SK-N-SH treated with all-trans-retinoic acid at 6 μM for 48 hours (cell line): ENCODE results near the gene ITGA8.

Experiments
- ATAC-seq: fragments of 200-7000 bp; cut with Tn5 transposase; 3 replicates; pipeline ENCODE4 v1.9.1; 2020; ENCODE audit warnings: mild to moderate bottlenecking, moderate library complexity
- ARNTL ChIP-seq: fragments of 450-650 bp; formaldehyde crosslinking; IDR thresholded peaks from 2 replicates; pipeline ENCODE4 v1.5.0; 2020; ENCODE audit warnings: low read depth, mild to moderate bottlenecking, moderate library complexity, borderline replicate concordance
- BACH2 ChIP-seq: fragments of 250-450 bp; sonication (Bioruptor Pico); IDR thresholded peaks from 2 replicates; pipeline ENCODE4 v1.9.0; 2021; ENCODE audit warnings: mild to moderate bottlenecking, borderline replicate concordance
- CSDC2 ChIP-seq: fragments of 250-450 bp; sonication (Bioruptor Pico); IDR thresholded peaks from 2 replicates; pipeline ENCODE4 v1.5.0; 2020; ENCODE audit warnings: mild to moderate bottlenecking, moderate library complexity
- CSRNP3 ChIP-seq: fragments of 250-450 bp; sonication (Bioruptor Pico); IDR thresholded peaks from 2 replicates; pipeline ENCODE4 v1.5.1; 2021; ENCODE audit warnings: mild to moderate bottlenecking, moderate library complexity
- ESRRG ChIP-seq: fragments of 250-450 bp; sonication (Bioruptor Pico); IDR thresholded peaks from 2 replicates; pipeline ENCODE4 v1.6.1; 2021; ENCODE audit warnings: mild to moderate bottlenecking
- GLIS3 ChIP-seq: fragments of 250-450 bp; sonication (Bioruptor Pico); IDR thresholded peaks from 2 replicates; pipeline ENCODE4 v1.5.0; 2020; ENCODE audit warnings: mild to moderate bottlenecking, moderate library complexity
- ISL1 ChIP-seq: fragments of 250-450 bp; sonication (Bioruptor Pico); IDR thresholded peaks from 2 replicates; pipeline ENCODE4 v2.1.2; 2022; ENCODE audit warnings: mild to moderate bottlenecking, moderate library complexity
- OSR1 ChIP-seq: fragments of 250-450 bp; sonication (Bioruptor Pico); IDR thresholded peaks from 2 replicates; pipeline ENCODE4 v1.8.0; 2022; ENCODE audit warnings: moderate library complexity, mild to moderate bottlenecking, inconsistent platforms
- POU6F1 ChIP-seq: fragments of 250-450 bp; sonication (Bioruptor Pico); IDR thresholded peaks from 2 replicates; pipeline ENCODE4 v1.8.0; 2021; ENCODE audit warnings: low read depth, mild to moderate bottlenecking, moderate library complexity, borderline replicate concordance
- PPARA ChIP-seq: fragments of 250-450 bp; sonication (Bioruptor Pico); IDR thresholded peaks from 2 replicates; pipeline ENCODE4 v1.5.0; 2020; ENCODE audit warnings: mild to moderate bottlenecking, borderline replicate concordance
- RARB ChIP-seq: fragments of 250-450 bp; sonication (Bioruptor Pico); IDR thresholded peaks from 2 replicates; pipeline ENCODE4 v1.8.0; 2021; ENCODE audit warnings: mild to moderate bottlenecking, moderate library complexity
- SNAI2 ChIP-seq: fragments of 250-450 bp; sonication (Bioruptor Pico); IDR thresholded peaks from 2 replicates; pipeline ENCODE4 v1.5.0; 2020; ENCODE audit warnings: mild to moderate bottlenecking, moderate library complexity
- TCF4 ChIP-seq: fragments of 250-450 bp; sonication (Bioruptor Pico); IDR thresholded peaks from 2 replicates; pipeline ENCODE4 v1.8.0; 2021; ENCODE audit warnings: mild to moderate bottlenecking, moderate library complexity, borderline replicate concordance
- TOX ChIP-seq: fragments of 250-450 bp; sonication (Bioruptor Pico); IDR thresholded peaks from 2 replicates; pipeline ENCODE4 v1.8.0; 2021; ENCODE audit warnings: mild to moderate bottlenecking, moderate library complexity, borderline replicate concordance
- ZC3H10 ChIP-seq: fragments of 250-450 bp; sonication (Bioruptor Pico); IDR thresholded peaks from 2 replicates; pipeline ENCODE4 v1.5.1; 2021; ENCODE audit warnings: mild to moderate bottlenecking, moderate library complexity
- ZFP3 ChIP-seq: fragments of 250-450 bp; sonication (Bioruptor Pico); IDR thresholded peaks from 2 replicates; pipeline ENCODE4 v1.5.0; 2020; ENCODE audit warnings: mild to moderate bottlenecking, moderate library complexity
- ZFP30 ChIP-seq: fragments of 450-650 bp; formaldehyde crosslinking; IDR thresholded peaks from 2 replicates; pipeline ENCODE4 v1.5.0; 2022; ENCODE audit warnings: mild to moderate bottlenecking, moderate library complexity
- ZNF565 ChIP-seq: fragments of 450-650 bp; formaldehyde crosslinking; conservative IDR thresholded peaks from 2 replicates; pipeline ENCODE4 v1.5.0; 2020; ENCODE audit warnings: low read depth, mild to moderate bottlenecking, moderate library complexity
- ZNF70 ChIP-seq: fragments of 450-650 bp; formaldehyde crosslinking; IDR thresholded peaks from 2 replicates; pipeline ENCODE4 v1.5.0; 2020; ENCODE audit warnings: mild to moderate bottlenecking, moderate library complexity
- TF ChIP-seq, protein P1 (sequence below): fragments of 250-450 bp; sonication (Bioruptor Pico); IDR thresholded peaks from 2 replicates; pipeline ENCODE4 v1.5.1; 2020; ENCODE audit warnings: low read depth, mild to moderate bottlenecking, moderate library complexity
- TF ChIP-seq, protein P2 (sequence below): fragments of 250-450 bp; sonication (Bioruptor Pico); IDR thresholded peaks from 2 replicates; pipeline ENCODE4 v1.8.0; 2020; ENCODE audit warnings: mild to moderate bottlenecking, moderate library complexity, borderline replicate concordance
- TF ChIP-seq, protein P3 (sequence below): fragments of 250-450 bp; sonication (Bioruptor Pico); IDR thresholded peaks from 2 replicates; pipeline ENCODE4 v1.5.0; 2020; ENCODE audit warnings: mild to moderate bottlenecking, moderate library complexity

Gene ITGA8

DNA sequence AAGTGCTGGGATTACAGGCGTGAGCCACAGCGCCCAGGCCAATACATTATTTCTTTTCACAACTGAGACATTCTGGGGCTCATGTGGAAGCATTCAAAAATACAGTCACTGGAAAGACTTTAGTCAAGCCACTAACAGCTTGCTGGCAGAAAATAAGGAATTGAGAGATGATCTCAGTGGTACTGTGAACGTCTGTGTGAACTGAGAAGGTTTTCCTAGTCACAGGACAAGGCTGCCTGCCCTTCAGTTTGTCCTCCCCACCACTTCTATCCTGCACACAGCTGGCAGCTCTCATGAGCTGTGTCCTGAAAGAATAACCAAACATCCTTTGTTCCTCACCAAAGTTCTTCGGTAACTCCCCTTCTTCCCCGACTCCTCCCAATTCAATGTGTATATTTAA is 31.3 kb upstream of the ITGA8 start:
- no peak for TF ChIP-seq CSRNP3 (CRISPR knock-in tag)
- TF ChIP-seq OSR1 (CRISPR knock-in tag) = no peak

DNA sequence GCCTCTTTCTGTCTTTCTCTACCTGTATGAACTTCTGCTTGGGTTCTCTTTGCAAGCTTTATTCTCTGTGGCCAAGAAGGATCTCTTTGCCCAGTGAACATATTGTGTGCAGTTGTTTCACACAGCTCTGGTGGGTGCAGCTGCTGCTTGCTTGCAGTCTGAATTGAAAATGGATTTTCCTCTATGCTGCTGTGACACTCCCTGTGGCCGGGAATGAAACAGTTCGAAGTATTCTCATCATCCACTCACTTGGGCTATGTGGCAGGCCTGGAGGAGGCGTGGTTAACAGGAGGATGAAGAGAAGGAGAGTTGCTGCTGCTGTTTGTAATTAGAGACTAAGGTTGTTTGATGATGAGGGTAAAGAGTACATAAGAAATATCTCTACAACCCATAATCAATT is 28.4 kb upstream of the ITGA8 start:
- TF ChIP-seq RARB (CRISPR knock-in tag) = no peak
- TF ChIP-seq SNAI2 (CRISPR knock-in tag) = no peak
- no peak for TF ChIP-seq ARNTL (CRISPR knock-in tag)
- no peak for TF ChIP-seq ESRRG (CRISPR knock-in tag)
- TF ChIP-seq ZNF70 (CRISPR knock-in tag) = no peak
- no peak for TF ChIP-seq ZNF565 (CRISPR knock-in tag)
- no peak for TF ChIP-seq PPARA
- no peak for TF ChIP-seq CSDC2 (CRISPR knock-in tag)
- no peak for TF ChIP-seq TCF4 (CRISPR knock-in tag)
- ATAC-seq = 0 out of 3 replicates have a peak, but pooled peaks have one; percentile 39

More for the DNA sequence above, 31.3 kb upstream of the ITGA8 start:
- no peak for ATAC-seq

DNA sequence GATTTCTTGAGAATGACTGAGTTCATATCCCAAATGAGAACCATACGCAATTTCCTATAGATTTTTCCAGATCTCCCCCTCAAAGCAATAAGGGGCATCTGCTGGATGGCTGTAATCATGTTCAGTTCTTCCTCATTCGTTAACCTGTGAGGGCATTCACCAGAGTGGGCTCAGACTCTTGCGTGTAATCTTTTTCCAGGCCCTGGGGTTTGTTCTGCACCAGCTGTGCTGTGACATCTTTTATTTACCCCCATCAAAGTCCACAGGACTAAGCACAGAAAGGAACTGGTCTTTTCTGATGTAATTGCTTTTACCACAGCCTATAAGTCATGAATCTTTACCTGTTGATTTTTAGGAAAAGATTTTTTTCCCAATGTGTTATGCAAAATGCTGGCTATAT is 27.9 kb upstream of the ITGA8 start:
- TF ChIP-seq ZNF565 (CRISPR knock-in tag) (no peak), ZC3H10 (CRISPR knock-in tag) (no peak), ZFP30 (CRISPR knock-in tag) (no peak), CSDC2 (CRISPR knock-in tag) (no peak), PPARA (no peak), ARNTL (CRISPR knock-in tag) (no peak), TCF4 (CRISPR knock-in tag) (no peak), RARB (CRISPR knock-in tag) (no peak), ISL1 (CRISPR knock-in tag) (no peak), ZFP3 (CRISPR knock-in tag) (no peak), TOX (CRISPR knock-in tag) (no peak), OSR1 (CRISPR knock-in tag) (no peak), POU6F1 (CRISPR knock-in tag) (no peak), GLIS3 (CRISPR knock-in tag) (no peak), ESRRG (CRISPR knock-in tag) (no peak), SNAI2 (CRISPR knock-in tag) (no peak), BACH2 (CRISPR knock-in tag) (no peak)
- TF ChIP-seq, protein P1, sequence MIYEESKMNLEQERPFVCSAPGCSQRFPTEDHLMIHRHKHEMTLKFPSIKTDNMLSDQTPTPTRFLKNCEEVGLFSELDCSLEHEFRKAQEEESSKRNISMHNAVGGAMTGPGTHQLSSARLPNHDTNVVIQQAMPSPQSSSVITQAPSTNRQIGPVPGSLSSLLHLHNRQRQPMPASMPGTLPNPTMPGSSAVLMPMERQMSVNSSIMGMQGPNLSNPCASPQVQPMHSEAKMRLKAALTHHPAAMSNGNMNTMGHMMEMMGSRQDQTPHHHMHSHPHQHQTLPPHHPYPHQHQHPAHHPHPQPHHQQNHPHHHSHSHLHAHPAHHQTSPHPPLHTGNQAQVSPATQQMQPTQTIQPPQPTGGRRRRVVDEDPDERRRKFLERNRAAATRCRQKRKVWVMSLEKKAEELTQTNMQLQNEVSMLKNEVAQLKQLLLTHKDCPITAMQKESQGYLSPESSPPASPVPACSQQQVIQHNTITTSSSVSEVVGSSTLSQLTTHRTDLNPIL = no peak
- TF ChIP-seq, protein P2, sequence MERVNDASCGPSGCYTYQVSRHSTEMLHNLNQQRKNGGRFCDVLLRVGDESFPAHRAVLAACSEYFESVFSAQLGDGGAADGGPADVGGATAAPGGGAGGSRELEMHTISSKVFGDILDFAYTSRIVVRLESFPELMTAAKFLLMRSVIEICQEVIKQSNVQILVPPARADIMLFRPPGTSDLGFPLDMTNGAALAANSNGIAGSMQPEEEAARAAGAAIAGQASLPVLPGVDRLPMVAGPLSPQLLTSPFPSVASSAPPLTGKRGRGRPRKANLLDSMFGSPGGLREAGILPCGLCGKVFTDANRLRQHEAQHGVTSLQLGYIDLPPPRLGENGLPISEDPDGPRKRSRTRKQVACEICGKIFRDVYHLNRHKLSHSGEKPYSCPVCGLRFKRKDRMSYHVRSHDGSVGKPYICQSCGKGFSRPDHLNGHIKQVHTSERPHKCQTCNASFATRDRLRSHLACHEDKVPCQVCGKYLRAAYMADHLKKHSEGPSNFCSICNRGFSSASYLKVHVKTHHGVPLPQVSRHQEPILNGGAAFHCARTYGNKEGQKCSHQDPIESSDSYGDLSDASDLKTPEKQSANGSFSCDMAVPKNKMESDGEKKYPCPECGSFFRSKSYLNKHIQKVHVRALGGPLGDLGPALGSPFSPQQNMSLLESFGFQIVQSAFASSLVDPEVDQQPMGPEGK (CRISPR knock-in tag) = no peak
- ATAC-seq = no peak

DNA sequence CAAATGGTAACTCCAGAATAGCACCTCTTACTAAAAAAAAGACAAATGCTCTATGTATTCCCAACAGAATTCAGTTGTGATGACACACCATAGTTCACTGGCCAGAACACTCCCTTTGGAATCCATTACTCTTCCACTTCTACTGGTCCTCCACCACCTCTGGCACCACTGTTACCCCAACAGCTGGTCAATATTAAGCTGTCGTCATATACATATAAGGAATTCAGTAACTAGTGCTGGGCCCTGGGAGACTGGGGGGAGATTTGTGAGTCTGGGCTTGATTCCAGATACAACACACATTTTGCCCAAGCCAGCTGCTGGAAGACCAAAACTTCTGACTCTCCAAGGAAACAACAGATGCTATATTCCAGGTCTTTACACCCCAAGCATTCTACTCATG is 26.0 kb upstream of the ITGA8 start:
- ATAC-seq = no peak

More for the DNA sequence above, 26.0 kb upstream of the ITGA8 start:
- TF ChIP-seq ZNF565 (CRISPR knock-in tag) (no peak), CSRNP3 (CRISPR knock-in tag) (no peak), GLIS3 (CRISPR knock-in tag) (no peak), SNAI2 (CRISPR knock-in tag) (no peak), PPARA (no peak), RARB (CRISPR knock-in tag) (no peak), ISL1 (CRISPR knock-in tag) (no peak), ZFP30 (CRISPR knock-in tag) (no peak), ARNTL (CRISPR knock-in tag) (no peak), CSDC2 (CRISPR knock-in tag) (no peak), TOX (CRISPR knock-in tag) (no peak), OSR1 (CRISPR knock-in tag) (no peak)
- TF ChIP-seq, protein P3, sequence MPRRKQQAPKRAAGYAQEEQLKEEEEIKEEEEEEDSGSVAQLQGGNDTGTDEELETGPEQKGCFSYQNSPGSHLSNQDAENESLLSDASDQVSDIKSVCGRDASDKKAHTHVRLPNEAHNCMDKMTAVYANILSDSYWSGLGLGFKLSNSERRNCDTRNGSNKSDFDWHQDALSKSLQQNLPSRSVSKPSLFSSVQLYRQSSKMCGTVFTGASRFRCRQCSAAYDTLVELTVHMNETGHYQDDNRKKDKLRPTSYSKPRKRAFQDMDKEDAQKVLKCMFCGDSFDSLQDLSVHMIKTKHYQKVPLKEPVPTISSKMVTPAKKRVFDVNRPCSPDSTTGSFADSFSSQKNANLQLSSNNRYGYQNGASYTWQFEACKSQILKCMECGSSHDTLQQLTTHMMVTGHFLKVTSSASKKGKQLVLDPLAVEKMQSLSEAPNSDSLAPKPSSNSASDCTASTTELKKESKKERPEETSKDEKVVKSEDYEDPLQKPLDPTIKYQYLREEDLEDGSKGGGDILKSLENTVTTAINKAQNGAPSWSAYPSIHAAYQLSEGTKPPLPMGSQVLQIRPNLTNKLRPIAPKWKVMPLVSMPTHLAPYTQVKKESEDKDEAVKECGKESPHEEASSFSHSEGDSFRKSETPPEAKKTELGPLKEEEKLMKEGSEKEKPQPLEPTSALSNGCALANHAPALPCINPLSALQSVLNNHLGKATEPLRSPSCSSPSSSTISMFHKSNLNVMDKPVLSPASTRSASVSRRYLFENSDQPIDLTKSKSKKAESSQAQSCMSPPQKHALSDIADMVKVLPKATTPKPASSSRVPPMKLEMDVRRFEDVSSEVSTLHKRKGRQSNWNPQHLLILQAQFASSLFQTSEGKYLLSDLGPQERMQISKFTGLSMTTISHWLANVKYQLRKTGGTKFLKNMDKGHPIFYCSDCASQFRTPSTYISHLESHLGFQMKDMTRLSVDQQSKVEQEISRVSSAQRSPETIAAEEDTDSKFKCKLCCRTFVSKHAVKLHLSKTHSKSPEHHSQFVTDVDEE (CRISPR knock-in tag) = no peak
